Gastroesophageal sphincter (tissue), 4 donors: ENCODE measurements around the gene MCTP1. TPM values are rescaled to one million over a fixed set of nuclear protein-coding genes. Genes with fewer than 3 reads are reported as not detected.
"Not testable (repeated sequence)": the region's sequence is repeated elsewhere in the genome, so short reads cannot be mapped to it uniquely, and the experiment has no call there.

Experiments
- ATAC-seq: fragments of 150-250 bp; one replicate; pipeline ENCODE4 v1.9.1; 2016; ENCODE audit warnings: mild to moderate bottlenecking, moderate library complexity
- H3K27ac ChIP-seq, 4 donors: fragments of 200-600 bp; sonication (generic) in 3 of 4; 1 replicate in 3 of 4; 2 replicates in 1 of 4; pipeline ENCODE4 v1.5.1; 2016 to 2019
- H3K27me3 ChIP-seq: fragments of 200-600 bp; sonication (generic); one replicate; pipeline ENCODE4 v1.5.1; 2019
- H3K36me3 ChIP-seq, 2 donors: fragments of 200-600 bp; sonication (generic); one replicate each; pipeline ENCODE4 v1.5.1; 2019; ENCODE audit warnings: control low read depth in 1 of 2
- H3K4me1 ChIP-seq, 3 donors: fragments of 200-600 bp; sonication (generic); 1 replicate in 2 of 3; 2 replicates in 1 of 3; pipeline ENCODE4 v1.5.1; 2016 to 2019; ENCODE audit warnings: control low read depth in 2 of 3
- H3K4me3 ChIP-seq, 2 donors: fragments of 200-600 bp; sonication (generic); one replicate each; pipeline ENCODE4 v1.5.1; 2019; ENCODE audit warnings: mild to moderate bottlenecking in 1 of 2, moderate library complexity in 1 of 2
- H3K9me3 ChIP-seq, 3 donors: fragments of 200-600 bp; sonication (generic); one replicate each; pipeline ENCODE4 v1.5.1; 2017 to 2019; ENCODE audit warnings: control low read depth in 2 of 3
- CTCF ChIP-seq, 4 experiments: fragments of 200-600 bp in 2 of 4; fragments of 450-650 bp in 2 of 4; sonication (generic) in 1 of 4; IDR thresholded peaks; one replicate each; pipeline ENCODE4 v1.5.1; 2017 to 2019; ENCODE audit warnings: antibody characterized with exemption in 4 of 4, mild to moderate bottlenecking in 2 of 4, moderate library complexity in 2 of 4
- EP300 ChIP-seq: sonication (generic); formaldehyde crosslinking; IDR thresholded peaks from one replicate; pipeline ENCODE4 v1.6.1; 2017; ENCODE audit warnings: antibody characterized with exemption, mild to moderate bottlenecking
- POLR2A ChIP-seq, 2 donors: fragments of 450-650 bp; IDR thresholded peaks; one replicate each; pipeline ENCODE4 v1.6.1; 2017; ENCODE audit warnings: antibody characterized with exemption in 2 of 2, mild to moderate bottlenecking in 2 of 2, moderate library complexity in 1 of 2
- POLR2AphosphoS5 ChIP-seq: sonication (generic); formaldehyde crosslinking; IDR thresholded peaks from one replicate; pipeline ENCODE4 v1.6.1; 2017; ENCODE audit warnings: antibody characterized with exemption
- WGBS, 2 donors: methylation state at CpG; one replicate each; pipeline ENCODE4 v1.1.5; 2018; ENCODE audit warnings: low coverage in 1 of 2; 5-methylcytosine and 5-hydroxymethylcytosine counted together
- total RNA-seq, 4 donors: library from RNA; depleted of rRNA; stranded (reverse); fragments of >200 nt; gene quantifications; one replicate each; pipeline ENCODE4 v1.1.0, GENCODE V29; 2016

The MCTP1 gene
- total RNA-seq, 4 donors from 2014 or later = 13.5 to 57.6 (median 21.9) TPM

GRCh38 chr5:94841598-94842322 lies 443.1 kb downstream of the MCTP1 start:
- Histone ChIP-seq H3K9me3 (no peaks in the 10 kb centered on the region), H3K27me3 (no peaks in the 10 kb centered on the region), H3K27ac (no peak overlapping the region), H3K36me3 (no peaks in the 10 kb centered on the region), H3K4me1 (no peaks in the 10 kb centered on the region), H3K4me3 (no peak overlapping the region)
- WGBS, 2 donors = 65 to 72% methylated on average over 4 of the region's 4 CpGs
- no peak for ATAC-seq
- TF ChIP-seq CTCF (IDR thresholded peaks at IDR 0.05) (no peak), POLR2AphosphoS5 (no peak), POLR2A (IDR thresholded peaks at IDR 0.05) (no peak)

- Histone ChIP-seq H3K27me3 (no peaks in the 10 kb centered on the region), H3K9me3 (no peaks in the 10 kb centered on the region), H3K4me3 (no peak overlapping the region), H3K27ac (no peak overlapping the region), H3K4me1 (no peaks in the 10 kb centered on the region), H3K36me3 (no peaks in the 10 kb centered on the region)
- 71 to 75% methylated on average over 2 of the region's 2 CpGs for WGBS, 2 donors
- TF ChIP-seq POLR2A (IDR thresholded peaks at IDR 0.05) = no peak
- TF ChIP-seq CTCF (IDR thresholded peaks at IDR 0.05) = no peak
- no peak for TF ChIP-seq POLR2AphosphoS5
- TF ChIP-seq EP300 = no peak
- no peak for ATAC-seq
Measured at GRCh38 chr5:94833851-94834250, 451.0 kb downstream of the MCTP1 start.

GRCh38 chr5:94832685-94833084 lies 452.2 kb downstream of the MCTP1 start:
- Histone ChIP-seq H3K27me3 (no peaks in the 10 kb centered on the region), H3K9me3 (no peaks in the 10 kb centered on the region), H3K27ac (no peak overlapping the region), H3K4me3 (no peak overlapping the region), H3K4me1 (no peaks in the 10 kb centered on the region), H3K36me3 (no peaks in the 10 kb centered on the region)
- no peak for TF ChIP-seq POLR2A (IDR thresholded peaks at IDR 0.05)
- TF ChIP-seq POLR2AphosphoS5 = no peak
- TF ChIP-seq CTCF (IDR thresholded peaks at IDR 0.05) = no peak
- no peak for TF ChIP-seq EP300
- no peak for ATAC-seq
- WGBS, 2 donors = no CpG with 5 or more reads among the region's 4 CpGs

- Histone ChIP-seq H3K9me3 (no peaks in the 10 kb centered on the region), H3K4me3 (no peak overlapping the region), H3K27me3 (no peaks in the 10 kb centered on the region), H3K27ac (no peak overlapping the region), H3K4me1 (no peaks in the 10 kb centered on the region), H3K36me3 (no peaks in the 10 kb centered on the region)
- no peak for ATAC-seq
- no peak for TF ChIP-seq POLR2AphosphoS5
- TF ChIP-seq CTCF (IDR thresholded peaks at IDR 0.05) = peak in 1 of 4 experiments; percentile 18
- WGBS, 2 donors = 36% methylated on average over 2 of the region's 2 CpGs; no CpG with 5 or more reads in 1 of the 2 donors
Measured at GRCh38 chr5:94830520-94830919, 454.4 kb downstream of the MCTP1 start.

GRCh38 chr5:94828222-94828621 lies 456.7 kb downstream of the MCTP1 start:
- no CpG with 5 or more reads among the region's 5 CpGs for WGBS, 2 donors
- ATAC-seq, H3K4me3 ChIP-seq: not testable (repeated sequence)

More at GRCh38 chr5:94828222-94828621, 456.7 kb downstream of the MCTP1 start:
- H3K36me3 ChIP-seq, H3K27me3 ChIP-seq, H3K4me1 ChIP-seq, H3K27ac ChIP-seq, H3K9me3 ChIP-seq: not testable (repeated sequence)
